ENCODE data around the gene ADAM21. TPM values are rescaled to one million over a fixed set of nuclear protein-coding genes. Genes with fewer than 3 reads are reported as not detected.
"Not testable (repeated sequence)": the region's sequence is repeated elsewhere in the genome, so short reads cannot be mapped to it uniquely, and the experiment has no call there.

Gene ADAM21
- total and polyA plus RNA-seq, 9 donors = 0.07 to 0.60 (median 0.15) TPM; not detected in 5

DNA sequence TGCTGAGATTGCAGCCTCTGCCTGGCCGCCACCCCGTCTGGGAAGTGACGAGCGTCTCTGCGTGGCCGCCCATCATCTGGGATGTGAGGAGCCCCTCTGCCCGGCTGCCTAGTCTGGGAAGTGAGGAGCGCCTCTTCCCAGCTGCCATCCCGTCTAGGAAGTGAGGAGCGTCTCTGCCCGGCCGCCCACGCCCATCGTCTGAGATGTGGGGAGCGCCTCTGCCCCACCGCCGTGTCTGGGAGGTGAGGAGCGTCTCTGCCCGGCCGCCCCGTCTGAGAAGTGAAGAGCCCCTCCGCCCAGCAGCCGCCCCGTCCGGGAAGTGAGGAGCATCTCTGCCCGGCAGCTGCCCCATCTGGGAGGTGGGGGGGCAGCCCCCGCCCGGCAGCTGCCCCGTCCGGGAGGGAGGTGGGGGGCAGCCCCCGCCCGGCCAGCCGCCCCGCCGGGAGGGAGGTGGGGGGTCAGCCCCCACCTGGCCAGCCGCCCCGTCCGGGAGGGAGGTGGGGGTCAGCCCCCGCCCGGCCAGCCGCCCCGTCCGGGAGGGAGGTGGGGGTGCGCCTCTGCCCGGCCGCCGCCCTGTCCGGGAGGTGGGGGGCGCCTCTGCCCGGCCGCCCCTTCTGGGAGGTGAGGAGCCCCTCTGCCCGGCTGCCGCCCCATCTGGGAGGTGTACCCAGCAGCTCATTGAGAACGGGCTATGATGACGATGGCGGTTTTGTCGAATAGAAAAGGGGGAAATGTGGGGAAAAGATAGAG, 25.6 kb downstream of the ADAM21 start:
- H3K9me3 ChIP-seq; H3K27me3 ChIP-seq; H3K4me1 ChIP-seq (ENCODE audit: insufficient read depth); DNase-seq; H3K4me3 ChIP-seq; H3K36me3 ChIP-seq; intact Hi-C loops (cut with DNase I); H3K27ac ChIP-seq: not testable (repeated sequence)
- WGBS, 3 donors = 90 to 95% (median 94%) methylated on average over 38 to 57 of the region's 57 CpGs

DNA sequence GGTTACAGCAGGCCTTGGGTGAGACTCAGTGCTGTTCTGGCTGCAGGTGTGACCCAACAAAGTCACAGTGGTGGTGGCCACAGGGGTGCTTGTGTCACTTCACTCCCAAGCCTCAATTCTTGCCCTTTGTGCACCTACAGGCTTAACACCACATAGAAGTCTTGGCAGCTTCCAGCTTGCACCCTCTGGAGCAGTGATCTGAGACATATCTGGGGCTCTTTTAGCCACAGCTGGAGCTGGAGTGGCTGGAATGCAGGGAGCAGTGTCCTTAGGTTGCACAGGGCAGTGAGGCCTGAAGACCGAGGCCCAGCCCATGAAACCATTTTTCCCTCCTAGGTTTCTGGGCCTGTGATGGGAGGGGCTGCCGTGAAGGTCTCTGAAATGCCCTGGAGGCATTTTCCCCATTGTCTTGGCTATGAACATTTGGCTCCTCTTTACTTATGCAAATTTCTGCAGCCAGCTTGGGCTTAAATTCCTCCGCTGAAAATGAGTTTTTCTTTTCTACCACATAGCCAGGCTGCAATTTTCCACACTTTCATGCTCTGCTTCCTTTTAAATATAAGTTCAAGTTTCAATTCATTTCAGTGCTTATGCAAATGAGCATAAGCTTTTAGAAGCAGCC, 37.7 kb downstream of the ADAM21 start:
- Histone ChIP-seq H3K4me1 (ENCODE audit: insufficient read depth) (no peaks in the 10 kb centered on the region), H3K4me3 (no peak overlapping the region), H3K36me3 (no peaks in the 10 kb centered on the region), H3K27ac (no peak overlapping the region), H3K9me3 (peaks cover 4 to 27% of the 10 kb centered on the region in 2 donors), H3K27me3 (no peaks in the 10 kb centered on the region)
- no peak for DNase-seq
- no peak for TF ChIP-seq EP300 (IDR thresholded peaks at IDR 0.05)
- TF ChIP-seq, protein P1, sequence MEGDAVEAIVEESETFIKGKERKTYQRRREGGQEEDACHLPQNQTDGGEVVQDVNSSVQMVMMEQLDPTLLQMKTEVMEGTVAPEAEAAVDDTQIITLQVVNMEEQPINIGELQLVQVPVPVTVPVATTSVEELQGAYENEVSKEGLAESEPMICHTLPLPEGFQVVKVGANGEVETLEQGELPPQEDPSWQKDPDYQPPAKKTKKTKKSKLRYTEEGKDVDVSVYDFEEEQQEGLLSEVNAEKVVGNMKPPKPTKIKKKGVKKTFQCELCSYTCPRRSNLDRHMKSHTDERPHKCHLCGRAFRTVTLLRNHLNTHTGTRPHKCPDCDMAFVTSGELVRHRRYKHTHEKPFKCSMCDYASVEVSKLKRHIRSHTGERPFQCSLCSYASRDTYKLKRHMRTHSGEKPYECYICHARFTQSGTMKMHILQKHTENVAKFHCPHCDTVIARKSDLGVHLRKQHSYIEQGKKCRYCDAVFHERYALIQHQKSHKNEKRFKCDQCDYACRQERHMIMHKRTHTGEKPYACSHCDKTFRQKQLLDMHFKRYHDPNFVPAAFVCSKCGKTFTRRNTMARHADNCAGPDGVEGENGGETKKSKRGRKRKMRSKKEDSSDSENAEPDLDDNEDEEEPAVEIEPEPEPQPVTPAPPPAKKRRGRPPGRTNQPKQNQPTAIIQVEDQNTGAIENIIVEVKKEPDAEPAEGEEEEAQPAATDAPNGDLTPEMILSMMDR (IDR thresholded peaks at IDR 0.05) = no peak
- TF ChIP-seq POLR2A (IDR thresholded peaks at IDR 0.05) = no peak
- intact Hi-C loops (cut with DNase I) = no loop called here
- WGBS, 3 donors = 59 to 89% (median 88%) methylated on average over 3 of the region's 3 CpGs

DNA sequence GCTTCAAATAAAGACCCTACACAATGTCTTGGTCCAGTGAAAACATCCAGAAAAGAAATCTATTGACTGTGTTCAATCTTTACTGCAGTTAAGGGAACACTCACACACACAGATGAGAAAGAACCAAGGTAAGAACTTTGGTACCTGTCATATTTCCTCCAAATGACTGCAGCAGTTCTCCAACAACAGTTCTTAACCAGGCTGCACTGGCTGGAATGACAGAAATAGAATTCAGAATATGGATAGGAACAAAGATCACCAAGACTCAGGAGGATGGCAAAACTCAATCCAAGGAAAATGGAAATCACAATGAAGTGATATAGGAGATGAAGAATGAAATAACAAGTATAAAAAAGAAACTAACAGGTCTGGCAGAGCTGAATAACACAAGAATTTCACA, 46.2 kb downstream of the ADAM21 start:
- H3K36me3 ChIP-seq = no peaks in the 10 kb centered on the region
- no peaks in the 10 kb centered on the region for H3K9me3 ChIP-seq
- intact Hi-C loops (cut with DNase I) = no loop called here
- no peak for DNase-seq
- H3K27me3 ChIP-seq = no peaks in the 10 kb centered on the region
- H3K4me1 ChIP-seq (ENCODE audit: insufficient read depth) = no peaks in the 10 kb centered on the region
- no peak overlapping the region for H3K27ac ChIP-seq
- no peak overlapping the region for H3K4me3 ChIP-seq
- TF ChIP-seq, protein P1 (IDR thresholded peaks at IDR 0.05) = no peak
- TF ChIP-seq EP300 (IDR thresholded peaks at IDR 0.05) = no peak
- TF ChIP-seq POLR2A (IDR thresholded peaks at IDR 0.05) = no peak

Small RNA genes lying within 50 kb of the gene (small RNA-seq; reads per million reads assigned to genes)
- not detected for gene RNU6-659P

Other genes with a start within 250 kb of the ADAM21 start
- gene COX16, start 92.5 kb upstream of the ADAM21 start, total RNA-seq = 10 to 100 TPM; 18.7 to 46.3 (median 27.8) TPM
- gene COX16, start 92.5 kb upstream of the ADAM21 start, polyA plus RNA-seq = 10 to 100 TPM; 35.4 to 38.8 TPM
- gene SYNJ2BP, start 35.1 kb upstream of the ADAM21 start, total RNA-seq = 10 to 100 TPM in 6 of 7 donors, 1 to 10 TPM in 1; 7.9 to 24.3 (median 20.6) TPM
- 10 to 100 TPM in 1 of 2 donors, 1 to 10 TPM in 1; 9.0 to 31.7 TPM for gene SYNJ2BP, start 35.1 kb upstream of the ADAM21 start, polyA plus RNA-seq
- gene ADAM20, start 82.8 kb downstream of the ADAM21 start, total RNA-seq = 1 to 10 TPM in 4 of 7 donors, under 1 TPM in 3; 0.48 to 2.5 (median 1.2) TPM
- under 1 TPM; 0.11 to 0.17 TPM for gene ADAM20, start 82.8 kb downstream of the ADAM21 start, polyA plus RNA-seq
- 10 to 100 TPM; 32.1 to 41.5 (median 36.5) TPM for gene MED6, start 148.5 kb downstream of the ADAM21 start, total RNA-seq
- gene MED6, start 148.5 kb downstream of the ADAM21 start, polyA plus RNA-seq = 10 to 100 TPM; 20.0 to 32.6 TPM
- 1 to 10 TPM in 2 of 7 donors, under 1 TPM in 5; 0.05 to 7.1 (median 0.64) TPM for gene TTC9, start 189.7 kb downstream of the ADAM21 start, total RNA-seq
- 1 to 10 TPM in 1 of 2 donors, under 1 TPM in 1; 0.27 to 1.7 TPM for gene TTC9, start 189.7 kb downstream of the ADAM21 start, polyA plus RNA-seq